Neutrophil (primary cell): ENCODE results near the gene EYA2.

Experiments
- H3K27ac ChIP-seq: fragments of 200-600 bp; sonication (generic); 2 replicates; pipeline ENCODE4 v1.5.1; 2016; ENCODE audit warnings: mild to moderate bottlenecking, moderate library complexity
- H3K27me3 ChIP-seq: fragments of 200-600 bp; sonication (generic); 2 replicates; pipeline ENCODE4 v1.6.0; 2016; ENCODE audit warnings: mild to moderate bottlenecking
- H3K36me3 ChIP-seq: fragments of 200-600 bp; sonication (generic); 2 replicates; pipeline ENCODE4 v1.5.1; 2017
- H3K4me1 ChIP-seq, 2 experiments: fragments of 200-600 bp in 1 of 2; sonication (generic) in 1 of 2; 1 replicate in 1 of 2; 2 replicates in 1 of 2; pipeline versions ENCODE4 v1.5.1 to v1.6.1; 2013 to 2016; ENCODE audit warnings: low read depth in 1 of 2, low read length in 1 of 2, mild to moderate bottlenecking in 1 of 2, moderate library complexity in 1 of 2; ENCODE audit not compliant: control insufficient read depth in 1 of 2, insufficient read depth in 1 of 2
- H3K4me3 ChIP-seq, 2 experiments: fragments of 200-600 bp in 1 of 2; sonication (generic) in 1 of 2; 1 replicate in 1 of 2; 2 replicates in 1 of 2; pipeline ENCODE4 v1.5.1; 2013 to 2016; ENCODE audit warnings: low read depth in 1 of 2, low read length in 1 of 2, mild to moderate bottlenecking in 1 of 2, moderate library complexity in 1 of 2
- H3K9me3 ChIP-seq: fragments of 200-600 bp; sonication (generic); 2 replicates; pipeline ENCODE4 v1.5.1; 2016
- TF ChIP-seq, protein P1 (sequence below): fragments of 200-600 bp; sonication (generic); IDR thresholded peaks from 2 replicates; pipeline ENCODE4 v1.5.1; 2016; ENCODE audit warnings: antibody characterized with exemption

Gene EYA2

DNA sequence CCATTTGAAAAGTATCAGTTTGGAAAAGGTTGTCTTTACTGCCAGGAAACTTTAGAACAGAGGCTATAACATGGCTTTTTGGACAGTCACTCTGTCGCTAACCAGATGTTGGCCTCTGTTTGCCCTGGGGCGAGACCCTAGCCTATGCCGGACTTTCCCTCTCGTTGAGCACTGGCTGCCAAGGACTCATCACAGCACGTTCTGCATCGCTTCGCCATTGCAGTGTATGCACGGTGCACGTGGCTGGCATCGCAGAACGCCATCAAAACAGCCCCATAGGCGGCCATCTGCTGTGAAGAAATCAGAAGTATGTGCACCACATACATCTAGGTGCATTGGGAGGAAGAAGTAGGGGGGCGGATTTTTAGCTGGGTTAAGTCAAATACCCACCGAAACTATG lies 156.4 kb downstream of the EYA2 start:
- H3K36me3 ChIP-seq = no peaks in the 10 kb centered on the region
- no peak overlapping the region for H3K4me3 ChIP-seq
- H3K27ac ChIP-seq = no peak overlapping the region
- no peaks in the 10 kb centered on the region for H3K27me3 ChIP-seq
- no peaks in the 10 kb centered on the region for H3K4me1 ChIP-seq
- H3K9me3 ChIP-seq = no peaks in the 10 kb centered on the region
- TF ChIP-seq, protein P1, sequence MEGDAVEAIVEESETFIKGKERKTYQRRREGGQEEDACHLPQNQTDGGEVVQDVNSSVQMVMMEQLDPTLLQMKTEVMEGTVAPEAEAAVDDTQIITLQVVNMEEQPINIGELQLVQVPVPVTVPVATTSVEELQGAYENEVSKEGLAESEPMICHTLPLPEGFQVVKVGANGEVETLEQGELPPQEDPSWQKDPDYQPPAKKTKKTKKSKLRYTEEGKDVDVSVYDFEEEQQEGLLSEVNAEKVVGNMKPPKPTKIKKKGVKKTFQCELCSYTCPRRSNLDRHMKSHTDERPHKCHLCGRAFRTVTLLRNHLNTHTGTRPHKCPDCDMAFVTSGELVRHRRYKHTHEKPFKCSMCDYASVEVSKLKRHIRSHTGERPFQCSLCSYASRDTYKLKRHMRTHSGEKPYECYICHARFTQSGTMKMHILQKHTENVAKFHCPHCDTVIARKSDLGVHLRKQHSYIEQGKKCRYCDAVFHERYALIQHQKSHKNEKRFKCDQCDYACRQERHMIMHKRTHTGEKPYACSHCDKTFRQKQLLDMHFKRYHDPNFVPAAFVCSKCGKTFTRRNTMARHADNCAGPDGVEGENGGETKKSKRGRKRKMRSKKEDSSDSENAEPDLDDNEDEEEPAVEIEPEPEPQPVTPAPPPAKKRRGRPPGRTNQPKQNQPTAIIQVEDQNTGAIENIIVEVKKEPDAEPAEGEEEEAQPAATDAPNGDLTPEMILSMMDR = no peak

DNA sequence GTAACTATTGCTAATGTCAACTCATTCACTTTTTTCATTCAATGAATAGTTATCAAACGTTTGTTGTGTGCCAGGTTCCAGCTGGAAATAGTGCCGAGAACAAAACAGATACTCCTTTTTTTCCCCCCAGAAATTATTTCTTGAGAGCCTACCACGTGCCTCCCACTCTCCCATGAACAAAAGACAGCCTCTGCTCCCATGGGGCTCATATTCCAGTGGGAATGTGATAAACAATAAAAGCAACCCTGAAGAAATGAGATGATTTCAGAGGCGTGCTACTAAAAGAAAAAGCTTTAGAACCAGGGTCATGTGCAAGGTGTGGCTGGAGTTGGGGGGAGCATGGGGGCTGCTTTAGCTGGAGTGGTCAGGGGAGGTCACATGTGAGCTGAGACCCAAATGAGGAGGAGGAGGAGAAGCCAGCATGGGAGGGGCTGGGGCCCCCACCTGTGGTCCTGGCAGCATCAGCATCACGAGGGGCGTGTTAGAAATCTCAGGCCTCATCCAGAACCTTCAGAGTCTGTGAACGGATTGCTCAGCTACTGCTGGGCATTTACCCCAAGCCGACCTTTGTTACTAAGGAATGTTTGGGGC lies 157.4 kb downstream of the EYA2 start:
- no peak overlapping the region for H3K4me3 ChIP-seq
- H3K9me3 ChIP-seq = no peaks in the 10 kb centered on the region
- H3K27me3 ChIP-seq = no peaks in the 10 kb centered on the region
- H3K4me1 ChIP-seq = no peaks in the 10 kb centered on the region
- no peak overlapping the region for H3K27ac ChIP-seq
- no peaks in the 10 kb centered on the region for H3K36me3 ChIP-seq
- TF ChIP-seq, protein P1 = no peak

DNA sequence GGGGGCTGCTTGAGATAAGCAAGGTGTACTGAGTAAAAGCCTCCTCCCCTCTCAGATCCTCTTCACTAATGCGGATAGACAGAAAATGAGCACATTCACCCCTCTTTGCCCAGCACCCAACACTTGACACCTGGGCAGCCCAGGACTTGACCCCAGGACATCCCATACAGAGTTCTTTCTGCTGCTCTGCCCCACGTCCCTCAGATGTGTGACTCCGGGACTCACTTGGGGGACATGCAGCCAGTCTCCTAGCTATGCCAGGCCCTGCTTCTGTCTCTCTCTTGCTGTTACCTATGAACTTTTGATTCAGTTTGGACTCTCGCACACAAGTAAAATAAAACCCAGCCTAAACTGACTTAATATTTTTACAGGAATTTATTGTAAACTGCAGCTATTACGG lies 159.9 kb downstream of the EYA2 start:
- H3K4me3 ChIP-seq = no peak overlapping the region
- no peaks in the 10 kb centered on the region for H3K4me1 ChIP-seq
- no peaks in the 10 kb centered on the region for H3K36me3 ChIP-seq
- TF ChIP-seq, protein P1 = no peak
- no peaks in the 10 kb centered on the region for H3K27me3 ChIP-seq
- no peak overlapping the region for H3K27ac ChIP-seq
- H3K9me3 ChIP-seq = no peaks in the 10 kb centered on the region

DNA sequence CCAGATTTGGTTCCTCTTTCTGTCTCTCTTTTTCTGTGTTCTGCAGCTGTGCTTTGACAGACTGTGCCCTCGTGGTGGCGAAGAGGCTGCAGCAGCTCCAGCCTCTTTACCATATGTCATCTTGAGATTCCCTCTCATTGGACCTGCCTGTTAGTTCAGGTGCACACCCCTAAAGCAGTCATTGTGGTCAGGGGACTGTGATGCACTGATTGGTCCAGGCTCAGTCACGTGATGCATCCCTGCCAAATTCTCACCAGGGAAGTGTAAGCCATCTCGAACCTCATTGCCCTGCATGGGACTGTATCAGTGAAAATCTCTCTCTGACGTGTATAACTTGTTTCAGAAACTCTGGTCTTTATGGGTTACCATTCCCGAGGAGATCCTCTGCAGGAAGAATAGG lies 160.3 kb downstream of the EYA2 start:
- Histone ChIP-seq H3K4me3 (no peak overlapping the region), H3K27me3 (no peaks in the 10 kb centered on the region), H3K27ac (no peak overlapping the region), H3K36me3 (no peaks in the 10 kb centered on the region), H3K9me3 (no peaks in the 10 kb centered on the region), H3K4me1 (no peaks in the 10 kb centered on the region)
- TF ChIP-seq, protein P1 = no peak

DNA sequence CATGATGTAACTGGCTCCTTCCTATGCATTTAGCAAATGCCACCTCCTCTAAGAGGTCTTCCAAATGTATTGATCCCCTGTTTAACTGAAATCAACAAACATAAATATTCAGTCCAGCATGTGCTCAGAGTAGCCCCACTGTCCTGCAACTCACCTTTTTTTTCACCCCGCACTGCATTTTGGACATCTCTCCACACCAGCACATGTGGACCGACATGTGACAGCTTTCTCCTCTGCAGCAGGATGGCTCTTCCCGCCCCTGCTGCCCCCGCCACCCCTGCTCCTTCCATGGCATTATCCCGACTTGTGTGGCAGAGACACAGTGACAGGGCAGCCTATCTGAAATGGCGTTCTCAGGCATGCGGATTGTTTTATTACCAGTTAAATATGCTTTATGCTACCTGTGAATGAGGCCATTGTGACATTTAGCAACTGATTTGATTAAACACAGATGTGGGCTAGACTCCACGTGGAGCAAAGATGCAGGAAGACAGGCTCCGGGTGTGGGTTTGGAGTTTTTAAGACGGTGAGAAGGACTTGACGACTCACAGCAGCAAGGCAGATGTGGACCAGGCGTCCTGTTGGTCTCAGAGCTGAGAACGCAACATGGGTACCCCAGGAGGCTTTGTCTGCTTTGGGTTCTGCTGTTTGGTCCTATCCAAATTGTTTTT lies 161.2 kb downstream of the EYA2 start:
- Histone ChIP-seq H3K4me3 (no peak overlapping the region), H3K36me3 (no peaks in the 10 kb centered on the region), H3K4me1 (no peaks in the 10 kb centered on the region), H3K27me3 (no peaks in the 10 kb centered on the region), H3K27ac (no peak overlapping the region), H3K9me3 (no peaks in the 10 kb centered on the region)
- TF ChIP-seq, protein P1 = no peak
